Right lobe of liver (tissue), 4 donors: Measurements from ENCODE around the gene OPRL1.

ENCODE experiments used
- CTCF ChIP-seq, 4 donors: fragments of 200-600 bp in 3 of 4; fragments of 450-650 bp in 1 of 4; IDR thresholded peaks; one replicate each; pipeline versions ENCODE4 v1.5.1 to v1.8.0; 2016 to 2022; ENCODE audit warnings: antibody characterized with exemption in 4 of 4, mild to moderate bottlenecking in 2 of 4
- POLR2A ChIP-seq: fragments of 450-650 bp; IDR thresholded peaks from one replicate; pipeline ENCODE4 v1.6.1; 2017; ENCODE audit warnings: antibody characterized with exemption, mild to moderate bottlenecking
- donor health status: DM: no; HTN: no; CAD: no.
- donor health status: DM: no; HTN: no; CAD: no.
- donor health status: DM: no; HTN: yes; CAD: no.

- TF ChIP-seq CTCF (IDR thresholded peaks at IDR 0.05) (no peak), POLR2A (no peak)
Observed at GRCh38 chr20:64083804-64084684, 4.2 kb downstream of the OPRL1 start, which contains the start of gene LKAAEAR1.
